Effector CD4-positive, alpha-beta T cell (primary cell): Measurements from ENCODE around the gene TTLL5.

Experiments used
- DNase-seq: peaks from one replicate; pipeline ENCODE4 v3.0.0-alpha.2; 2020

Gene TTLL5

DNA sequence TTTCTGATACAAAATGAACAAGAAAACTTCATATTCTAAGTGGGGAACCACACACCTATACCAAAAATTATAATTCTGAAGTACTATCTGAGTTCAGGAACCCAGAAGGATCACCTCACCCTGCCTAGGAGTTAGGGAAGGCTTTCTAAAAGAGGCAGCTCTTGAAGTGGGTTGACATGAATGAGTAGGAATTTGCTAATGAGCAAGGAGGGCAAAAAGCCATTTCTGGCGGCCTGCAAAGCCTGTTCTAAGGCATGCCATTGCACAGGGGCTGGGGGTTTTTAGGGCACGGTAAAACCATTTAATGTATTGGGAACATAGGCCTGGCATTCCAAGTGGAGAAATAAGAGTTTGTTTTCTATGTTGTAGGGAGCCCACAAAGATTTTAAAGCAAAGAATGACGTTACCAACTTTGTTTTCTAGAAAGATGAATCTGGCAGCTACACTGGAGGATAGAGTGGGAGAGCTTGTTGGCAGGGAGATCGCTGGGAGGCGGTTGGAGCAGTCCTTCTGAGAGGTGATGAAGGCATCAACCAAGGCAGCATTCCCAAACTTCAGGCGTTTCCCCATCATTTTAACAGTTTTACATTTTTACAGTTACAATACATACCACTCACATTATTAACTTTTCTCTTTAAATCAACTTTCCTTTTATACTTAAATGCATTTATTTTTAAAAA is 338.6 kb downstream of the TTLL5 start:
- DNase-seq = no peak

DNA sequence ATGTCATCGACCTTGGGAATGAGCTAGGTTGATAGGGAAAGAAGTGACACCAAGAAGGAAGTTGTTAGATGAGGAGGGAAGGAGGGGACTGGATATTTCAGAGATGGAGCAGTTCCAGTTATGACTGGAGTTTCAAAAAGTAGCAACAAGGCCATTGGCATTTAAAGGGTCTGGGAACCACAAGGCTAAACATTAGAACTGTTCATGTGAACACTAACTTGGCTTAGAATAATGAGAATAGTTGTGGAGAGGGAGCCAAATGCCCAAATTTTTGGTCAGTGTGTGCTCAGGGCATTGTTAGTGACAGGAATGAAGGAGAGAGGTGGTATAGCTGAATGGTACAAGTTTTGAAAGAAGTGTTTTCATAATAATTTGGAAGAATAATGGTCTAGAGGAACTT is 341.3 kb downstream of the TTLL5 start:
- no peak for DNase-seq
